GM12878 (cell line): Measurements from ENCODE around the gene MTM1. TPM values are rescaled to one million over a fixed set of nuclear protein-coding genes. Genes with fewer than 3 reads are reported as not detected.

Experiments used
- HCFC1 ChIP-seq: fragments of 150-350 bp; IDR thresholded peaks from 2 replicates; pipeline ENCODE4 v1.6.1; 2014; ENCODE audit warnings: low read length
- MEF2A ChIP-seq: IDR thresholded peaks from 2 replicates; pipeline ENCODE4 v1.6.1; 2011; ENCODE audit warnings: low read depth, mild to moderate bottlenecking, low read length, moderate library complexity; ENCODE audit not compliant: insufficient read depth
- NRF1 ChIP-seq: conservative IDR thresholded peaks from 2 replicates; pipeline ENCODE4 v1.6.1; 2011; ENCODE audit warnings: mild to moderate bottlenecking, low read depth, low read length, improper control_type of control experiment
- RAD51 ChIP-seq: fragments of 450-650 bp; IDR thresholded peaks from 2 replicates; pipeline ENCODE4 v1.6.1; 2016; ENCODE audit warnings: moderate library complexity, mild to moderate bottlenecking, inconsistent platforms
- SP1 ChIP-seq: IDR thresholded peaks from one replicate; pipeline ENCODE4 v1.6.1; 2011; ENCODE audit warnings: low read depth, low read length
- SREBF1 ChIP-seq: IDR thresholded peaks from 2 replicates; pipeline ENCODE4 v1.6.1; 2012; ENCODE audit warnings: mild to moderate bottlenecking, low read length
- SUZ12 ChIP-seq: fragments of 200-600 bp; sonication (generic); IDR thresholded peaks from one replicate; pipeline ENCODE4 v1.6.1; 2018; ENCODE audit warnings: antibody characterized with exemption, mild to moderate bottlenecking; ENCODE audit not compliant: unreplicated experiment
- ZNF274 ChIP-seq: IDR thresholded peaks from one replicate; pipeline ENCODE4 v1.8.0; 2011; ENCODE audit not compliant: insufficient read length, insufficient read depth
- polyA plus RNA-seq, 11 experiments: library from polyadenylated mRNA; depleted of rRNA in 4 of 11; unstranded in 6 of 11; stranded (reverse) in 5 of 11; fragments of >200 nt; fragmentation: Nextera tagmentation in 4 of 11; fragmentation: Illumina TruSeq in 1 of 11; extraction: Ambion mirVana in 4 of 11; extraction: Trizol in 1 of 11; gene quantifications; 1 replicate in 1 of 11; 2 replicates in 10 of 11; pipeline versions ENCODE4 v1.2.1 to v1.2.3, GENCODE V29; 2011 to 2016; ENCODE audit warnings: inconsistent platforms in 2 of 11, missing spikeins in 2 of 11, low read depth in 1 of 11
- total RNA-seq, 4 experiments: library from RNA; depleted of rRNA in 3 of 4; stranded (reverse); fragments of >200 nt in 3 of 4; fragmentation: Illumina TruSeq in 1 of 4; extraction: Trizol in 1 of 4; gene quantifications; 2 replicates each; pipeline versions ENCODE4 v1.2.1 to v1.2.3, GENCODE V29; 2013 to 2021
- TF ChIP-seq, protein P1 (sequence below): IDR thresholded peaks from 2 replicates; pipeline ENCODE4 v1.6.1; 2012; ENCODE audit warnings: low read depth, low read length, improper control_type of control experiment
- TF ChIP-seq, protein P2 (sequence below), 3 experiments: IDR thresholded peaks in 2 of 3; conservative IDR thresholded peaks in 1 of 3; 2 replicates each; pipeline ENCODE4 v1.5.1; 2011; ENCODE audit warnings: low read depth in 3 of 3, low read length in 3 of 3, mild to moderate bottlenecking in 3 of 3, control low read depth in 2 of 3, moderate library complexity in 2 of 3, inconsistent platforms in 1 of 3, mixed read lengths in 1 of 3; ENCODE audit not compliant: control insufficient read depth in 2 of 3, insufficient read depth in 1 of 3; ENCODE audit errors: extremely low read depth in 1 of 3
- TF ChIP-seq, protein P3 (sequence below): fragments of 450-650 bp; IDR thresholded peaks from 2 replicates; pipeline ENCODE4 v1.6.1; 2016; ENCODE audit warnings: mild to moderate bottlenecking, moderate library complexity, borderline replicate concordance
- TF ChIP-seq, protein P4 (sequence below): fragments of 450-650 bp; formaldehyde crosslinking; IDR thresholded peaks from 2 replicates; pipeline ENCODE4 v1.5.0; 2022; ENCODE audit warnings: mild to moderate bottlenecking, missing genetic modification characterization
- TF ChIP-seq, protein P5 (sequence below): IDR thresholded peaks from 2 replicates; pipeline ENCODE4 v1.6.1; 2012; ENCODE audit warnings: low read depth, low read length, improper control_type of control experiment

Gene MTM1
- total and polyA plus RNA-seq, 10 of the 15 experiments (the other 5 are each of a cell fraction or from before 2014, with no cell fraction given): 3.9 to 13.3 (median 8.4) TPM

DNA sequence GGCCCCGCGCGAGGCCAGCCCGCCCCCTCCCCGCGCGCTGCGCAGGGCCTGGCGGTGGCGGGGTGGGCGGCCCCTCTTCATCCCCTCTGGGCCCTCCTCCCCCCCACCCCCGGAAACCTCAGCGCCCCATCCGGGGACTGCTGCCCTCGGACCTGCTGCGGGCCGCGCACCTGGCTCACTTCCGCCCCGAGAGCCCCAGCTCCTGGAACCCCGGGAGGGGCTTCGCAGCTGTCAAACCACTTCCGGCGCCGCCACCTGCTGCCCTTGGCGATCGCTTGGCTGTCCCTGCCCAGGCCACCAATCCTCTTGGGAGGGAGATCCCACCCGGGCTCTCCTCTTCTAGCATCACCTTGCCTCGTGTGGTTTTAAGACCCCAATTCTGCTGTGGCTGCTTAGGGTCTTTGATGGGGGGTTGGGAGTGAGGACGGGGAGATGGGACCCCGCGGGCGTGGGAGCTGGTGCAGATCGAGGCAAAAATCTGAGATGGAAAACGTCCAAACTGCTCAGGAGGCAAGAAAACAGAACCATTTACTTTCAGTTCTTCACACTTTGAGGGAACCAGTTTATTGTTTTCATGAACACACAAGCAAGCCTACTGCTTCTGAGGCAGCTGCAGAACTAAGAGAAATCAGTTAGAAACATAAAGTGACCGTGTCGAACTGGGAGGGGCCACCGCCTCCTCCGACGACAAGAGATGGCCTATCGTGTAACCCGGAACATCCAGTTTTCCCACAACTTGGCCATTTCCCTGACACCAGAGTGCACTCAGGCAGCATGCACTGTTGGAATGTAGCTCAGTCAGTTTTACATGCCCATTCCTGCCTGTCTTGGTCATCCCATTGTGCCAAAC, 125.5 kb downstream of the MTM1 start (continued):
- TF ChIP-seq, protein P1, sequence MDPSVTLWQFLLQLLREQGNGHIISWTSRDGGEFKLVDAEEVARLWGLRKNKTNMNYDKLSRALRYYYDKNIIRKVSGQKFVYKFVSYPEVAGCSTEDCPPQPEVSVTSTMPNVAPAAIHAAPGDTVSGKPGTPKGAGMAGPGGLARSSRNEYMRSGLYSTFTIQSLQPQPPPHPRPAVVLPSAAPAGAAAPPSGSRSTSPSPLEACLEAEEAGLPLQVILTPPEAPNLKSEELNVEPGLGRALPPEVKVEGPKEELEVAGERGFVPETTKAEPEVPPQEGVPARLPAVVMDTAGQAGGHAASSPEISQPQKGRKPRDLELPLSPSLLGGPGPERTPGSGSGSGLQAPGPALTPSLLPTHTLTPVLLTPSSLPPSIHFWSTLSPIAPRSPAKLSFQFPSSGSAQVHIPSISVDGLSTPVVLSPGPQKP: peak; percentile 77
- TF ChIP-seq, protein P2, sequence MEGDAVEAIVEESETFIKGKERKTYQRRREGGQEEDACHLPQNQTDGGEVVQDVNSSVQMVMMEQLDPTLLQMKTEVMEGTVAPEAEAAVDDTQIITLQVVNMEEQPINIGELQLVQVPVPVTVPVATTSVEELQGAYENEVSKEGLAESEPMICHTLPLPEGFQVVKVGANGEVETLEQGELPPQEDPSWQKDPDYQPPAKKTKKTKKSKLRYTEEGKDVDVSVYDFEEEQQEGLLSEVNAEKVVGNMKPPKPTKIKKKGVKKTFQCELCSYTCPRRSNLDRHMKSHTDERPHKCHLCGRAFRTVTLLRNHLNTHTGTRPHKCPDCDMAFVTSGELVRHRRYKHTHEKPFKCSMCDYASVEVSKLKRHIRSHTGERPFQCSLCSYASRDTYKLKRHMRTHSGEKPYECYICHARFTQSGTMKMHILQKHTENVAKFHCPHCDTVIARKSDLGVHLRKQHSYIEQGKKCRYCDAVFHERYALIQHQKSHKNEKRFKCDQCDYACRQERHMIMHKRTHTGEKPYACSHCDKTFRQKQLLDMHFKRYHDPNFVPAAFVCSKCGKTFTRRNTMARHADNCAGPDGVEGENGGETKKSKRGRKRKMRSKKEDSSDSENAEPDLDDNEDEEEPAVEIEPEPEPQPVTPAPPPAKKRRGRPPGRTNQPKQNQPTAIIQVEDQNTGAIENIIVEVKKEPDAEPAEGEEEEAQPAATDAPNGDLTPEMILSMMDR (IDR thresholded peaks at IDR 0.05 in 2 of 3, conservative IDR thresholded peaks at IDR 0.05 in 1 of 3; ENCODE audit: control insufficient read depth in 2 of 3, extremely low read depth in 1 of 3, insufficient read depth in 1 of 3, low read depth in 3 of 3, low read length in 3 of 3): no peak
- TF ChIP-seq, protein P3, sequence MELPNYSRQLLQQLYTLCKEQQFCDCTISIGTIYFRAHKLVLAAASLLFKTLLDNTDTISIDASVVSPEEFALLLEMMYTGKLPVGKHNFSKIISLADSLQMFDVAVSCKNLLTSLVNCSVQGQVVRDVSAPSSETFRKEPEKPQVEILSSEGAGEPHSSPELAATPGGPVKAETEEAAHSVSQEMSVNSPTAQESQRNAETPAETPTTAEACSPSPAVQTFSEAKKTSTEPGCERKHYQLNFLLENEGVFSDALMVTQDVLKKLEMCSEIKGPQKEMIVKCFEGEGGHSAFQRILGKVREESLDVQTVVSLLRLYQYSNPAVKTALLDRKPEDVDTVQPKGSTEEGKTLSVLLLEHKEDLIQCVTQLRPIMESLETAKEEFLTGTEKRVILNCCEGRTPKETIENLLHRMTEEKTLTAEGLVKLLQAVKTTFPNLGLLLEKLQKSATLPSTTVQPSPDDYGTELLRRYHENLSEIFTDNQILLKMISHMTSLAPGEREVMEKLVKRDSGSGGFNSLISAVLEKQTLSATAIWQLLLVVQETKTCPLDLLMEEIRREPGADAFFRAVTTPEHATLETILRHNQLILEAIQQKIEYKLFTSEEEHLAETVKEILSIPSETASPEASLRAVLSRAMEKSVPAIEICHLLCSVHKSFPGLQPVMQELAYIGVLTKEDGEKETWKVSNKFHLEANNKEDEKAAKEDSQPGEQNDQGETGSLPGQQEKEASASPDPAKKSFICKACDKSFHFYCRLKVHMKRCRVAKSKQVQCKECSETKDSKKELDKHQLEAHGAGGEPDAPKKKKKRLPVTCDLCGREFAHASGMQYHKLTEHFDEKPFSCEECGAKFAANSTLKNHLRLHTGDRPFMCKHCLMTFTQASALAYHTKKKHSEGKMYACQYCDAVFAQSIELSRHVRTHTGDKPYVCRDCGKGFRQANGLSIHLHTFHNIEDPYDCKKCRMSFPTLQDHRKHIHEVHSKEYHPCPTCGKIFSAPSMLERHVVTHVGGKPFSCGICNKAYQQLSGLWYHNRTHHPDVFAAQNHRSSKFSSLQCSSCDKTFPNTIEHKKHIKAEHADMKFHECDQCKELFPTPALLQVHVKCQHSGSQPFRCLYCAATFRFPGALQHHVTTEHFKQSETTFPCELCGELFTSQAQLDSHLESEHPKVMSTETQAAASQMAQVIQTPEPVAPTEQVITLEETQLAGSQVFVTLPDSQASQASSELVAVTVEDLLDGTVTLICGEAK: peak; percentile 71; the same call in 1 of the 2 replicates
- TF ChIP-seq NRF1 (no peak), RAD51 (no peak), SUZ12 (no peak), ZNF274 (no peak), MEF2A (no peak), SP1 (no peak), HCFC1 (no peak), SREBF1 (no peak)
- TF ChIP-seq, protein P4, sequence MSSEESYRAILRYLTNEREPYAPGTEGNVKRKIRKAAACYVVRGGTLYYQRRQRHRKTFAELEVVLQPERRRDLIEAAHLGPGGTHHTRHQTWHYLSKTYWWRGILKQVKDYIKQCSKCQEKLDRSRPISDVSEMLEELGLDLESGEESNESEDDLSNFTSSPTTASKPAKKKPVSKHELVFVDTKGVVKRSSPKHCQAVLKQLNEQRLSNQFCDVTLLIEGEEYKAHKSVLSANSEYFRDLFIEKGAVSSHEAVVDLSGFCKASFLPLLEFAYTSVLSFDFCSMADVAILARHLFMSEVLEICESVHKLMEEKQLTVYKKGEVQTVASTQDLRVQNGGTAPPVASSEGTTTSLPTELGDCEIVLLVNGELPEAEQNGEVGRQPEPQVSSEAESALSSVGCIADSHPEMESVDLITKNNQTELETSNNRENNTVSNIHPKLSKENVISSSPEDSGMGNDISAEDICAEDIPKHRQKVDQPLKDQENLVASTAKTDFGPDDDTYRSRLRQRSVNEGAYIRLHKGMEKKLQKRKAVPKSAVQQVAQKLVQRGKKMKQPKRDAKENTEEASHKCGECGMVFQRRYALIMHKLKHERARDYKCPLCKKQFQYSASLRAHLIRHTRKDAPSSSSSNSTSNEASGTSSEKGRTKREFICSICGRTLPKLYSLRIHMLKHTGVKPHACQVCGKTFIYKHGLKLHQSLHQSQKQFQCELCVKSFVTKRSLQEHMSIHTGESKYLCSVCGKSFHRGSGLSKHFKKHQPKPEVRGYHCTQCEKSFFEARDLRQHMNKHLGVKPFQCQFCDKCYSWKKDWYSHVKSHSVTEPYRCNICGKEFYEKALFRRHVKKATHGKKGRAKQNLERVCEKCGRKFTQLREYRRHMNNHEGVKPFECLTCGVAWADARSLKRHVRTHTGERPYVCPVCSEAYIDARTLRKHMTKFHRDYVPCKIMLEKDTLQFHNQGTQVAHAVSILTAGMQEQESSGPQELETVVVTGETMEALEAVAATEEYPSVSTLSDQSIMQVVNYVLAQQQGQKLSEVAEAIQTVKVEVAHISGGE (CRISPR knock-in tag): no peak
- TF ChIP-seq, protein P5, sequence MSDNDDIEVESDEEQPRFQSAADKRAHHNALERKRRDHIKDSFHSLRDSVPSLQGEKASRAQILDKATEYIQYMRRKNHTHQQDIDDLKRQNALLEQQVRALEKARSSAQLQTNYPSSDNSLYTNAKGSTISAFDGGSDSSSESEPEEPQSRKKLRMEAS: no peak
